Dorsolateral prefrontal cortex (tissue), 118 donors: ENCODE data around the gene MPHOSPH9. TPM values are rescaled to one million over a fixed set of nuclear protein-coding genes. Genes with fewer than 3 reads are reported as not detected.

ENCODE experiments used
- total RNA-seq, 120 experiments: library from RNA; stranded (reverse); gene quantifications; one replicate each; pipeline versions ENCODE4 v1.2.3 to v1.2.4, GENCODE V29; 2022

Gene MPHOSPH9
- total RNA-seq, 120 experiments from 2014 or later = 36.7 to 91.4 (median 60.7) TPM

Other genes starting within 250 kb of the MPHOSPH9 start
- gene PITPNM2, start 82.1 kb downstream of the MPHOSPH9 start, total RNA-seq = 10 to 100 TPM; 20.9 to 89.8 (median 62.6) TPM
- gene MTRFR, start 295 bp upstream of the MPHOSPH9 start, total RNA-seq = 10 to 100 TPM; 13.4 to 27.6 (median 20.0) TPM
- 100 to 1,000 TPM in 101 of 120 experiments, 10 to 100 TPM in 19; 61.2 to 381 (median 128) TPM for gene CDK2AP1, start 38.7 kb upstream of the MPHOSPH9 start, total RNA-seq
- gene SBNO1, start 131.7 kb upstream of the MPHOSPH9 start, total RNA-seq = 10 to 100 TPM; 29.4 to 70.1 (median 50.1) TPM
- 10 to 100 TPM; 23.6 to 63.9 (median 38.0) TPM for gene KMT5A, start 151.0 kb upstream of the MPHOSPH9 start, total RNA-seq
- 1 to 10 TPM; 2.1 to 6.7 (median 3.9) TPM for gene RILPL2, start 203.5 kb upstream of the MPHOSPH9 start, total RNA-seq
- 10 to 100 TPM; 18.2 to 41.5 (median 27.9) TPM for gene SNRNP35, start 225.0 kb upstream of the MPHOSPH9 start, total RNA-seq